GM23338 (cell line): ENCODE data around the gene SFMBT2. TPM values are rescaled to one million over a fixed set of nuclear protein-coding genes. Genes with fewer than 3 reads are reported as not detected.

Experiments
- ATAC-seq: fragments of 200-7000 bp; cut with Tn5 transposase; 3 replicates; pipeline ENCODE4 v1.9.1; 2020
- DNase-seq: peaks from one replicate; pipeline ENCODE4 v3.0.0-alpha.2; 2015; ENCODE audit warnings: low spot score
- H2AFZ ChIP-seq: fragments of 200-600 bp; sonication (generic); 2 replicates; pipeline ENCODE4 v1.8.0; 2016; ENCODE audit warnings: antibody characterized with exemption, mild to moderate bottlenecking, moderate library complexity
- H3F3A ChIP-seq: fragments of 200-600 bp; sonication (generic); replicated peaks from 2 replicates; pipeline ENCODE4 v1.8.0; 2017; ENCODE audit warnings: antibody characterized with exemption, mixed run types, low read depth
- H3K27ac ChIP-seq: fragments of 200-600 bp; sonication (generic); 2 replicates; pipeline ENCODE4 v1.6.1; 2016; ENCODE audit warnings: low read depth
- H3K27me3 ChIP-seq: fragments of 200-600 bp; sonication (generic); 2 replicates; pipeline ENCODE4 v1.8.0; 2016; ENCODE audit warnings: mild to moderate bottlenecking, mixed run types, moderate library complexity; ENCODE audit not compliant: insufficient read depth
- H3K36me3 ChIP-seq: fragments of 200-600 bp; sonication (generic); 2 replicates; pipeline ENCODE4 v1.8.0; 2016; ENCODE audit warnings: mild to moderate bottlenecking; ENCODE audit not compliant: insufficient read depth
- H3K4me1 ChIP-seq: fragments of 200-600 bp; sonication (generic); 2 replicates; pipeline ENCODE4 v1.8.0; 2016; ENCODE audit warnings: mild to moderate bottlenecking, moderate library complexity; ENCODE audit not compliant: insufficient read depth
- H3K4me2 ChIP-seq: fragments of 200-600 bp; sonication (generic); 2 replicates; pipeline ENCODE4 v1.7.1; 2017; ENCODE audit warnings: mixed run types
- H3K4me3 ChIP-seq: fragments of 200-600 bp; sonication (generic); 2 replicates; pipeline ENCODE4 v1.6.1; 2016; ENCODE audit warnings: mixed run types
- H3K79me2 ChIP-seq: fragments of 200-600 bp; sonication (generic); replicated peaks from 2 replicates; pipeline ENCODE4 v1.8.0; 2017; ENCODE audit warnings: mild to moderate bottlenecking; ENCODE audit not compliant: insufficient read depth
- H3K9me2 ChIP-seq: fragments of 200-600 bp; sonication (generic); 2 replicates; pipeline ENCODE4 v1.8.0; 2017; ENCODE audit not compliant: insufficient read depth
- H4K20me1 ChIP-seq: fragments of 200-600 bp; sonication (generic); replicated peaks from 2 replicates; pipeline ENCODE4 v1.8.0; 2017; ENCODE audit warnings: mild to moderate bottlenecking; ENCODE audit not compliant: insufficient read depth
- H3K27ac Mint-ChIP-seq: 2 replicates; pipeline ENCODE4 v1.8.0; 2020; ENCODE audit warnings: inconsistent platforms, mild to moderate bottlenecking, moderate library complexity, mixed read lengths
- H3K27me3 Mint-ChIP-seq: 3 replicates; pipeline ENCODE4 v1.8.0; 2022; ENCODE audit warnings: low read depth, mild to moderate bottlenecking, moderate library complexity, mixed read lengths, inconsistent platforms; ENCODE audit not compliant: insufficient read depth, poor library complexity
- H3K36me3 Mint-ChIP-seq: 3 replicates; pipeline ENCODE4 v1.8.0; 2021; ENCODE audit warnings: low read depth, mild to moderate bottlenecking, inconsistent platforms, moderate library complexity, mixed read lengths
- H3K4me1 Mint-ChIP-seq: 3 replicates; pipeline ENCODE4 v1.8.0; 2020; ENCODE audit warnings: mild to moderate bottlenecking, inconsistent platforms, mixed read lengths
- H3K4me3 Mint-ChIP-seq: 3 replicates; pipeline ENCODE4 v1.8.0; 2021; ENCODE audit warnings: moderate library complexity, mild to moderate bottlenecking, inconsistent platforms, mixed read lengths
- H3K9me3 Mint-ChIP-seq: 3 replicates; pipeline ENCODE4 v1.8.0; 2020; ENCODE audit warnings: moderate library complexity, mild to moderate bottlenecking, inconsistent platforms, mixed read lengths
- EZH2 ChIP-seq: fragments of 200-600 bp; sonication (generic); IDR thresholded peaks from one replicate; pipeline ENCODE4 v1.8.0; 2017; ENCODE audit warnings: antibody characterized with exemption, mild to moderate bottlenecking, low read depth; ENCODE audit not compliant: unreplicated experiment
- NANOG ChIP-seq: IDR thresholded peaks from 2 replicates; pipeline ENCODE4 v1.6.1; 2016; ENCODE audit warnings: antibody characterized with exemption, borderline replicate concordance
- POLR2AphosphoS5 ChIP-seq: IDR thresholded peaks from 2 replicates; pipeline ENCODE4 v1.6.1; 2016; ENCODE audit warnings: antibody characterized with exemption, low read depth
- ZNF114 ChIP-seq: fragments of 250-450 bp; sonication (Bioruptor Pico); IDR thresholded peaks from 2 replicates; pipeline ENCODE4 v1.5.0; 2020; ENCODE audit warnings: mild to moderate bottlenecking, moderate library complexity
- polyA plus RNA-seq: library from polyadenylated mRNA; unstranded; fragments of >200 nt; fragmentation: Nextera tagmentation; extraction: Ambion mirVana; gene quantifications from 2 replicates; pipeline ENCODE4 v1.2.1, GENCODE V29; 2016
- total RNA-seq: library from RNA; depleted of rRNA; stranded (reverse); fragments of >200 nt; shearing (Covaris generic); gene quantifications from 2 replicates; pipeline ENCODE4 v1.2.3, GENCODE V29; 2014
- TF ChIP-seq, protein P1 (sequence below): fragments of 250-450 bp; sonication (Bioruptor Pico); IDR thresholded peaks from 2 replicates; pipeline ENCODE4 v1.5.0; 2020; ENCODE audit warnings: mild to moderate bottlenecking, moderate library complexity
- TF ChIP-seq, protein P2 (sequence below), 2 experiments: fragments of 200-600 bp in 1 of 2; sonication (generic) in 1 of 2; conservative IDR thresholded peaks; 2 replicates each; pipeline versions ENCODE4 v1.5.1 to v1.6.1; 2016 to 2017; ENCODE audit warnings: antibody characterized with exemption in 2 of 2, low read depth in 2 of 2, mild to moderate bottlenecking in 2 of 2, moderate library complexity in 1 of 2

SFMBT2 gene
- total and polyA plus RNA-seq, 2 experiments from 2014 or later, result 2.7 to 6.7 TPM

DNA sequence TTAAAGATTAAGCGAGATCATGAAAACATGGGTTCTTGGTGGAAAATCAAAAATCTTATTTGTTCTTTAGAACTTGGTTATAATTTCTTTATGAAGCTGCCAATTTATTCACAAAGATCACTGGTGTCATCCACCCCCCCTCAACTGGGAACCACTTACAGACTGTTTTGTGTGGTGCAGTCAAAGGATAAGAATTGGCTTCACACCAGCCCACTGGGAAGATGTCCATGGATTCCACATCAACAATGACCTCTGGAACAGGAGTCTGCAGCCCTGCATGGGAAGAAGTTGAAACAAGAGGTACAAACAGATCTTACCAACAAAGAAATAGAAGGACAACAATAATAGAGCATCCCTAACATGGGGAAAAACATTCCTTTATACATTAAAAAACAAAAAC lies 205.2 kb downstream of the SFMBT2 start (continued):
- TF ChIP-seq, protein P1, sequence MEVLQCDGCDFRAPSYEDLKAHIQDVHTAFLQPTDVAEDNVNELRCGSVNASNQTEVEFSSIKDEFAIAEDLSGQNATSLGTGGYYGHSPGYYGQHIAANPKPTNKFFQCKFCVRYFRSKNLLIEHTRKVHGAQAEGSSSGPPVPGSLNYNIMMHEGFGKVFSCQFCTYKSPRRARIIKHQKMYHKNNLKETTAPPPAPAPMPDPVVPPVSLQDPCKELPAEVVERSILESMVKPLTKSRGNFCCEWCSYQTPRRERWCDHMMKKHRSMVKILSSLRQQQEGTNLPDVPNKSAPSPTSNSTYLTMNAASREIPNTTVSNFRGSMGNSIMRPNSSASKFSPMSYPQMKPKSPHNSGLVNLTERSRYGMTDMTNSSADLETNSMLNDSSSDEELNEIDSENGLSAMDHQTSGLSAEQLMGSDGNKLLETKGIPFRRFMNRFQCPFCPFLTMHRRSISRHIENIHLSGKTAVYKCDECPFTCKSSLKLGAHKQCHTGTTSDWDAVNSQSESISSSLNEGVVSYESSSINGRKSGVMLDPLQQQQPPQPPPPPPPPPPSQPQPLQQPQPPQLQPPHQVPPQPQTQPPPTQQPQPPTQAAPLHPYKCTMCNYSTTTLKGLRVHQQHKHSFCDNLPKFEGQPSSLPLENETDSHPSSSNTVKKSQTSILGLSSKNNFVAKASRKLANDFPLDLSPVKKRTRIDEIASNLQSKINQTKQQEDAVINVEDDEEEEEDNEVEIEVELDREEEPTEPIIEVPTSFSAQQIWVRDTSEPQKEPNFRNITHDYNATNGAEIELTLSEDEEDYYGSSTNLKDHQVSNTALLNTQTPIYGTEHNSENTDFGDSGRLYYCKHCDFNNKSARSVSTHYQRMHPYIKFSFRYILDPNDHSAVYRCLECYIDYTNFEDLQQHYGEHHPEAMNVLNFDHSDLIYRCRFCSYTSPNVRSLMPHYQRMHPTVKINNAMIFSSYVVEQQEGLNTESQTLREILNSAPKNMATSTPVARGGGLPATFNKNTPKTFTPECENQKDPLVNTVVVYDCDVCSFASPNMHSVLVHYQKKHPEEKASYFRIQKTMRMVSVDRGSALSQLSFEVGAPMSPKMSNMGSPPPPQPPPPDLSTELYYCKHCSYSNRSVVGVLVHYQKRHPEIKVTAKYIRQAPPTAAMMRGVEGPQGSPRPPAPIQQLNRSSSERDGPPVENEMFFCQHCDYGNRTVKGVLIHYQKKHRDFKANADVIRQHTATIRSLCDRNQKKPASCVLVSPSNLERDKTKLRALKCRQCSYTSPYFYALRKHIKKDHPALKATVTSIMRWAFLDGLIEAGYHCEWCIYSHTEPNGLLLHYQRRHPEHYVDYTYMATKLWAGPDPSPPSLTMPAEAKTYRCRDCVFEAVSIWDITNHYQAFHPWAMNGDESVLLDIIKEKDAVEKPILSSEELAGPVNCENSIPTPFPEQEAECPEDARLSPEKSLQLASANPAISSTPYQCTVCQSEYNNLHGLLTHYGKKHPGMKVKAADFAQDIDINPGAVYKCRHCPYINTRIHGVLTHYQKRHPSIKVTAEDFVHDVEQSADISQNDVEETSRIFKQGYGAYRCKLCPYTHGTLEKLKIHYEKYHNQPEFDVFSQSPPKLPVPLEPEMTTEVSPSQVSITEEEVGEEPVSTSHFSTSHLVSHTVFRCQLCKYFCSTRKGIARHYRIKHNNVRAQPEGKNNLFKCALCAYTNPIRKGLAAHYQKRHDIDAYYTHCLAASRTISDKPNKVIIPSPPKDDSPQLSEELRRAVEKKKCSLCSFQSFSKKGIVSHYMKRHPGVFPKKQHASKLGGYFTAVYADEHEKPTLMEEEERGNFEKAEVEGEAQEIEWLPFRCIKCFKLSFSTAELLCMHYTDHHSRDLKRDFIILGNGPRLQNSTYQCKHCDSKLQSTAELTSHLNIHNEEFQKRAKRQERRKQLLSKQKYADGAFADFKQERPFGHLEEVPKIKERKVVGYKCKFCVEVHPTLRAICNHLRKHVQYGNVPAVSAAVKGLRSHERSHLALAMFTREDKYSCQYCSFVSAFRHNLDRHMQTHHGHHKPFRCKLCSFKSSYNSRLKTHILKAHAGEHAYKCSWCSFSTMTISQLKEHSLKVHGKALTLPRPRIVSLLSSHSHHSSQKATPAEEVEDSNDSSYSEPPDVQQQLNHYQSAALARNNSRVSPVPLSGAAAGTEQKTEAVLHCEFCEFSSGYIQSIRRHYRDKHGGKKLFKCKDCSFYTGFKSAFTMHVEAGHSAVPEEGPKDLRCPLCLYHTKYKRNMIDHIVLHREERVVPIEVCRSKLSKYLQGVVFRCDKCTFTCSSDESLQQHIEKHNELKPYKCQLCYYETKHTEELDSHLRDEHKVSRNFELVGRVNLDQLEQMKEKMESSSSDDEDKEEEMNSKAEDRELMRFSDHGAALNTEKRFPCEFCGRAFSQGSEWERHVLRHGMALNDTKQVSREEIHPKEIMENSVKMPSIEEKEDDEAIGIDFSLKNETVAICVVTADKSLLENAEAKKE (CRISPR knock-in tag), result no peak
- TF ChIP-seq POLR2AphosphoS5 (no peak), NANOG (no peak)
- TF ChIP-seq, protein P2, sequence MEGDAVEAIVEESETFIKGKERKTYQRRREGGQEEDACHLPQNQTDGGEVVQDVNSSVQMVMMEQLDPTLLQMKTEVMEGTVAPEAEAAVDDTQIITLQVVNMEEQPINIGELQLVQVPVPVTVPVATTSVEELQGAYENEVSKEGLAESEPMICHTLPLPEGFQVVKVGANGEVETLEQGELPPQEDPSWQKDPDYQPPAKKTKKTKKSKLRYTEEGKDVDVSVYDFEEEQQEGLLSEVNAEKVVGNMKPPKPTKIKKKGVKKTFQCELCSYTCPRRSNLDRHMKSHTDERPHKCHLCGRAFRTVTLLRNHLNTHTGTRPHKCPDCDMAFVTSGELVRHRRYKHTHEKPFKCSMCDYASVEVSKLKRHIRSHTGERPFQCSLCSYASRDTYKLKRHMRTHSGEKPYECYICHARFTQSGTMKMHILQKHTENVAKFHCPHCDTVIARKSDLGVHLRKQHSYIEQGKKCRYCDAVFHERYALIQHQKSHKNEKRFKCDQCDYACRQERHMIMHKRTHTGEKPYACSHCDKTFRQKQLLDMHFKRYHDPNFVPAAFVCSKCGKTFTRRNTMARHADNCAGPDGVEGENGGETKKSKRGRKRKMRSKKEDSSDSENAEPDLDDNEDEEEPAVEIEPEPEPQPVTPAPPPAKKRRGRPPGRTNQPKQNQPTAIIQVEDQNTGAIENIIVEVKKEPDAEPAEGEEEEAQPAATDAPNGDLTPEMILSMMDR (conservative IDR thresholded peaks at IDR 0.05; ENCODE audit: low read depth in 2 of 2), result no peak

DNA sequence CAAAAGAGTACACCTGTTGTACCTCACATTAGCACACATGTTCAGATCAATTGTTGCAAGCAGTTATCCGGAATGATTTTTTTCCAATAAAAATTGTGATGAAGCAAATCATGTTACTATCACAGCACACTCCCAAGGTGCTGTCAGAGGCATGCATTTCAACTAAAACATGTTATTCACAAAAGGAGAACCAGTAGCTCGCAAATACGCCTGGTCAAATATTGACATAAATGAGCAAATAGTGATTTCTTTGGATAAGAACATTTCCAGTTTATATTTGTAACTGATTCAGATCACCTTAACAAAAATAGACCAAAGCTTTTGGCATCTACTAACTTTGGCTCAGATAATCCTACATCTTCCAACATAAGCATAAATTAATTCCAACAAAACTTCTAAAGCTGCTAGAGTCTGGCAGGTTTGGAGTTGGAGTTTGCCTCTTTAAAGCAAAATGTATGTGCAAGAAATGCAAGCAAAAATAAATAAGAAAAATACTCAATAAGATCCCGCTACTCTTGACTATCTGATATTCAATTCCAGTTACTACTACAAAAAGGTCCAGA lies 208.0 kb downstream of the SFMBT2 start:
- no peaks in the 10 kb centered on the region for H3K27me3 Mint-ChIP-seq
- H3K4me3 ChIP-seq, result no peak overlapping the region
- no peak overlapping the region for H3K4me2 ChIP-seq
- H3K4me1 Mint-ChIP-seq, result no peaks in the 10 kb centered on the region
- no peaks in the 10 kb centered on the region for H3K79me2 ChIP-seq
- no peaks in the 10 kb centered on the region for H3K27me3 ChIP-seq
- H3K27ac Mint-ChIP-seq, result no peak overlapping the region
- DNase-seq, result no peak
- H2AFZ ChIP-seq, result no peak overlapping the region
- H3K9me2 ChIP-seq, result no peaks in the 10 kb centered on the region
- H3K27ac ChIP-seq, result no peak overlapping the region
- ATAC-seq, result no peak
- H3F3A ChIP-seq, result no peaks in the 10 kb centered on the region
- H3K36me3 Mint-ChIP-seq, result no peaks in the 10 kb centered on the region
- no peaks in the 10 kb centered on the region for H4K20me1 ChIP-seq
- TF ChIP-seq POLR2AphosphoS5 (no peak), EZH2 (no peak), ZNF114 (CRISPR knock-in tag) (no peak)
- H3K36me3 ChIP-seq, result no peaks in the 10 kb centered on the region
- no peaks in the 10 kb centered on the region for H3K4me1 ChIP-seq
- H3K9me3 Mint-ChIP-seq, result no peaks in the 10 kb centered on the region; the same call in 2 of the 3 replicates
- no peak overlapping the region for H3K4me3 Mint-ChIP-seq
